Measurements from ENCODE around the gene ZNF593.

The ZNF593 gene

GRCh38 chr1:26132834-26133167 lies 36.9 kb upstream of the ZNF593 start:
- TF ChIP-seq, protein P1, sequence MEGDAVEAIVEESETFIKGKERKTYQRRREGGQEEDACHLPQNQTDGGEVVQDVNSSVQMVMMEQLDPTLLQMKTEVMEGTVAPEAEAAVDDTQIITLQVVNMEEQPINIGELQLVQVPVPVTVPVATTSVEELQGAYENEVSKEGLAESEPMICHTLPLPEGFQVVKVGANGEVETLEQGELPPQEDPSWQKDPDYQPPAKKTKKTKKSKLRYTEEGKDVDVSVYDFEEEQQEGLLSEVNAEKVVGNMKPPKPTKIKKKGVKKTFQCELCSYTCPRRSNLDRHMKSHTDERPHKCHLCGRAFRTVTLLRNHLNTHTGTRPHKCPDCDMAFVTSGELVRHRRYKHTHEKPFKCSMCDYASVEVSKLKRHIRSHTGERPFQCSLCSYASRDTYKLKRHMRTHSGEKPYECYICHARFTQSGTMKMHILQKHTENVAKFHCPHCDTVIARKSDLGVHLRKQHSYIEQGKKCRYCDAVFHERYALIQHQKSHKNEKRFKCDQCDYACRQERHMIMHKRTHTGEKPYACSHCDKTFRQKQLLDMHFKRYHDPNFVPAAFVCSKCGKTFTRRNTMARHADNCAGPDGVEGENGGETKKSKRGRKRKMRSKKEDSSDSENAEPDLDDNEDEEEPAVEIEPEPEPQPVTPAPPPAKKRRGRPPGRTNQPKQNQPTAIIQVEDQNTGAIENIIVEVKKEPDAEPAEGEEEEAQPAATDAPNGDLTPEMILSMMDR (conservative IDR thresholded peaks at IDR 0.05; ENCODE audit: control insufficient read depth, insufficient read depth, low read depth, low read length), result no peak
- no peak overlapping the region for H3K4me3 ChIP-seq (ENCODE audit: control insufficient read depth, low read depth, low read length)
- DNase-seq (ENCODE audit: low read depth), result no peak

- no peak for DNase-seq (ENCODE audit: low read depth)
- TF ChIP-seq, protein P1 (conservative IDR thresholded peaks at IDR 0.05; ENCODE audit: control insufficient read depth, insufficient read depth, low read depth, low read length), result no peak
- H3K4me3 ChIP-seq (ENCODE audit: control insufficient read depth, low read depth, low read length), result no peak overlapping the region
Measured at GRCh38 chr1:26134466-26134865, 35.2 kb upstream of the ZNF593 start.

- TF ChIP-seq, protein P1 (conservative IDR thresholded peaks at IDR 0.05; ENCODE audit: control insufficient read depth, insufficient read depth, low read depth, low read length), result no peak
- no peak overlapping the region for H3K4me3 ChIP-seq (ENCODE audit: control insufficient read depth, low read depth, low read length)
- DNase-seq (ENCODE audit: low read depth), result no peak
Measured at GRCh38 chr1:26138974-26139558, 30.6 kb upstream of the ZNF593 start.

DNA sequence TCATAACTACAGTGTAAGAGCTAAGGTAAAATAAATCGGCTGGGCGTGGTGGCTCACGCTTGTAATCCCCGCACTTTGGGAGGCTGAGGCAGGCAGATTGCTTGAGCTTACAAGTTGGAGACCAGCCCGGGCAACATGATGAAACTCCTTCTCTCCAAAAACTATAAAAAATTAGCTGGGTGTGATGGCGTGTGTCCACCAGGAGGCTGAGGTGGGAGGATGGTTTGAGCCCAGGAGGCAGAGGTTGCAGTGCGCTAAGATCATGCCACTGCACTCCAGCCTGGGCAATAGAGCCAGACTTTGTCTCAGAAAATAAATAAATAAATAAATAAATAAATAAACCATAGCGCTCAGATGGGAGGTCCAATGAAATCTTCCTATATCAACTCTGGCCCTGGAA lies 27.5 kb upstream of the ZNF593 start:
- TF ChIP-seq, protein P1 (conservative IDR thresholded peaks at IDR 0.05; ENCODE audit: control insufficient read depth, insufficient read depth, low read depth, low read length), result no peak
- no peak for DNase-seq (ENCODE audit: low read depth)
- H3K4me3 ChIP-seq (ENCODE audit: control insufficient read depth, low read depth, low read length), result no peak overlapping the region

DNA sequence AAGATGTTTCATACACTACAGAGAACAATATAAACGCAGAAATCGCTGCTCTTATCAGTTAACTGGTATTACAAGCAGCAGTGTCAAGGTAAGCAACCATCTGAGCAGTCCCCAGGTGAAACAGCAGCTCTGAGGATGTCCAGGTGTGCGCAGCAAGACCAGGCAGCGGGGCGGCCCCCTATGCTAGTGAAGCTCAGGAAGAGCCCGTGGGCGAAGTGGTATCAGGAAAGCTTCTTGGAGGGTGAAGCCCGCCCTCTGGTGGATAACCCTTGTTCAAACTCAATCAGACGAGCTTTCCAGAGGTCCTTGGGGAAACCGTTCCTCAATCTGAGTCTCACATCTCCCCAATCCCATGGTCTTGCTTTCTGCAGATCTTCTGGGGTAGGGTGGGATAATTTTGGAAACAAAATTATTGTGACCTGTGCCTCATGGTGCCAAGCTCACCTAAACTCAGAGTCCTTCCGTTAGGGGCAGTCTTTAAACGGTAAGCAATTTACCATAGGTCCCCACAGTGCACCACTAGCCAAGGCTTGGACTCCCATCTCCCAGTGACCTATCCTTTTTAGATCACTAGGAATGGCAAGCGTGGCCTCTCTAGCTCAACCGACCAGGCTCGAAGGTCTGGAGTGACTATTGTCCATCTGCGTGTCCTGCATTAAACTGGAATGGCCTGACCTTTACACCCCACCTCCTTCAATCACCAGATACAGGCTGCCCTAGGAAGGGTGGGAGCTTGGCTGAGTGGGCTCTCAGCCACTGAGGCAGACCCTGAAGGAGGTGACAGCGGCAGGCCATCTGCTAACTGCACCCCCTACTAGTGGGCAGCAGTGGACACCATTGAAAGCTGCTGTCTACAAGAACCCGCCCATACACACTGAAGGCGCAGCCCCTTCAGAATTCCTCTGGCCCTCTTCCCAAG lies 24.4 kb upstream of the ZNF593 start:
- H3K4me3 ChIP-seq (ENCODE audit: control insufficient read depth, low read depth, low read length), result no peak overlapping the region
- DNase-seq (ENCODE audit: low read depth), result peak; percentile 84
- TF ChIP-seq, protein P1 (conservative IDR thresholded peaks at IDR 0.05; ENCODE audit: control insufficient read depth, insufficient read depth, low read depth, low read length), result peak; percentile 76

DNA sequence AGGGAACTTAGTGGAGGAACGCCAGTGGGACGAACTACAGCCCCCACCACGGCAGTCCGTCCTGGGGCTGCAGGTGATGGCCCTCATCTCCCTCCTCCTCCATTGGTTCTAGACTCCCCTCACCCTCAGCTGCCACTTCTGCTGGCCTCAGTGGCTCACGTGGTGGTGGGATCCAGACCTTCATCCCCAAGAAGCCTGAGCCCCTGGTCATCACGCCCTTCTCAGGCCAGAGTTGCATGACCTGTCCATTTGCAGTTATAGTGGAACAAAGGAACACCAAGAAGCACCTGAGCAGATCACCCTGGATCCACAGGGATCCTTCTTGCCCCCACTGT lies 23.8 kb upstream of the ZNF593 start:
- no peak overlapping the region for H3K4me3 ChIP-seq (ENCODE audit: control insufficient read depth, low read depth, low read length)
- TF ChIP-seq, protein P1 (conservative IDR thresholded peaks at IDR 0.05; ENCODE audit: control insufficient read depth, insufficient read depth, low read depth, low read length), result no peak
- DNase-seq (ENCODE audit: low read depth), result no peak
